Left ventricle myocardium inferior (tissue), 1 donor: ENCODE data around the gene KCNN2. TPM values are rescaled to one million over a fixed set of nuclear protein-coding genes. Genes with fewer than 3 reads are reported as not detected.

ENCODE experiments used
- DNase-seq: peaks from one replicate; pipeline ENCODE4 v3.0.0-alpha.2; 2020
- H3K27ac ChIP-seq: fragments of 200-600 bp; replicated peaks from 2 replicates; pipeline ENCODE4 v1.8.0; 2021
- H3K27me3 ChIP-seq: fragments of 200-600 bp; 2 replicates; pipeline ENCODE4 v1.8.0; 2021; ENCODE audit warnings: low read depth
- H3K36me3 ChIP-seq: fragments of 200-600 bp; 2 replicates; pipeline ENCODE4 v1.8.0; 2021
- H3K4me1 ChIP-seq: fragments of 200-600 bp; 2 replicates; pipeline ENCODE4 v1.8.0; 2021
- H3K4me3 ChIP-seq: fragments of 200-600 bp; 2 replicates; pipeline ENCODE4 v1.8.0; 2021; ENCODE audit warnings: mild to moderate bottlenecking, moderate library complexity
- H3K9me3 ChIP-seq: fragments of 200-600 bp; replicated peaks from 2 replicates; pipeline ENCODE4 v1.8.0; 2021
- CTCF ChIP-seq: fragments of 200-600 bp; IDR thresholded peaks from 2 replicates; pipeline ENCODE4 v1.8.0; 2021; ENCODE audit warnings: antibody characterized with exemption, mild to moderate bottlenecking, borderline replicate concordance
- intact Hi-C: fragments of 100-400 bp; cut with micrococcal nuclease; formaldehyde crosslinking; loops from one replicate; pipeline ENCODE4 v1.11.0; 2022
- total RNA-seq: library from RNA; stranded (reverse); fragmentation: NEBNext Ultra II Directional; extraction: Animal tissue kit (Norgen Biotek cat#: 25700); gene quantifications from one replicate; pipeline ENCODE4 v1.2.1, GENCODE V29; 2021
- donor health status: DM: no; HTN: yes; CAD: no; lungs with severe emphysema.

The KCNN2 gene
- total RNA-seq, 1 donor from 2014 or later: 7.2 TPM

- no peak overlapping the region for H3K4me3 ChIP-seq
- no peak for TF ChIP-seq CTCF
- H3K36me3 ChIP-seq: no peaks in the 10 kb centered on the region
- DNase-seq: no peak
- H3K9me3 ChIP-seq: no peaks in the 10 kb centered on the region
- H3K4me1 ChIP-seq: peaks cover 19% of the 10 kb centered on the region
- H3K27ac ChIP-seq: no peak overlapping the region
- H3K27me3 ChIP-seq: no peaks in the 10 kb centered on the region
- intact Hi-C loops: no loop called here
These were observed 72.7 kb downstream of the KCNN2 start for GRCh38 chr5:114434396-114435219.

GRCh38 chr5:114435220-114435481 lies 73.3 kb downstream of the KCNN2 start:
- Histone ChIP-seq H3K27me3 (no peaks in the 10 kb centered on the region), H3K4me1 (peaks cover 19% of the 10 kb centered on the region), H3K27ac (no peak overlapping the region), H3K36me3 (no peaks in the 10 kb centered on the region), H3K4me3 (no peak overlapping the region), H3K9me3 (no peaks in the 10 kb centered on the region)
- DNase-seq: no peak
- intact Hi-C loops: no loop called here
- no peak for TF ChIP-seq CTCF

- no peak for TF ChIP-seq CTCF
- Histone ChIP-seq H3K4me3 (no peak overlapping the region), H3K9me3 (no peaks in the 10 kb centered on the region), H3K27ac (no peak overlapping the region), H3K36me3 (no peaks in the 10 kb centered on the region), H3K4me1 (peaks cover 19% of the 10 kb centered on the region), H3K27me3 (no peaks in the 10 kb centered on the region)
- DNase-seq: no peak
- intact Hi-C loops: no loop called here
These were observed 74.0 kb downstream of the KCNN2 start for GRCh38 chr5:114435885-114436299.

GRCh38 chr5:114437936-114438335 lies 76.1 kb downstream of the KCNN2 start:
- intact Hi-C loops: no loop called here
- H3K27me3 ChIP-seq: no peaks in the 10 kb centered on the region
- H3K4me3 ChIP-seq: no peak overlapping the region
- no peak for TF ChIP-seq CTCF
- no peak for DNase-seq
- H3K4me1 ChIP-seq: peaks cover 19% of the 10 kb centered on the region
- no peaks in the 10 kb centered on the region for H3K36me3 ChIP-seq
- no peak overlapping the region for H3K27ac ChIP-seq
- no peaks in the 10 kb centered on the region for H3K9me3 ChIP-seq

GRCh38 chr5:114438471-114438870 lies 76.6 kb downstream of the KCNN2 start:
- Histone ChIP-seq H3K4me1 (peaks cover 19% of the 10 kb centered on the region), H3K9me3 (no peaks in the 10 kb centered on the region), H3K27me3 (no peaks in the 10 kb centered on the region), H3K4me3 (no peak overlapping the region), H3K27ac (no peak overlapping the region), H3K36me3 (no peaks in the 10 kb centered on the region)
- intact Hi-C loops: no loop called here
- TF ChIP-seq CTCF: no peak
- DNase-seq: no peak
